ENCODE measurements around the gene SORCS2.

Gene SORCS2

DNA sequence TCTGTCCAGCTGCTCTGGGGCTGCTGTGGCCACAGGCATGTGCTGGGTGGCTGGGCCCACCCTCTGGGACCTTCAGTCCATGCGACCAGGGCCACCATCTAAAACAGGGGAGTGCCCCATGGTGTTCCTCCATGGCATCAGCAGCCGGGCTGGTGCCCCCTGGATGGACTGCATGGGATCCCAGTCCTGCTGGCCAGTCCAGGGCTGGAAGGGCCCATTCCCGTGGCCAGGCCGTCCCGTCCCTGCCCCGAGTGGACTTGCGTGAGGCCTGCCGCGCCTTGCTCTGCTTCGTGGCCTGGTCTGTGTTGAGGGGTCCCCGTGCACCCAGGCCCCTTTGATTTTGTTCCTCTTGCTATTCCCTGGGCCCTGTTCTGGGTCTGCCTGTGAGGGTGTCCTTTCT is 36.4 kb downstream of the SORCS2 start:
- no peaks in the 10 kb centered on the region for H3K36me3 ChIP-seq (ENCODE audit: control insufficient read depth, insufficient read depth, low read length)
- no peak overlapping the region for H3K27ac ChIP-seq (ENCODE audit: low read depth, low read length)
- H3K9ac ChIP-seq (ENCODE audit: low read length): no peak overlapping the region
- H3K9me3 ChIP-seq (ENCODE audit: control insufficient read depth, insufficient read depth, low read depth, low read length): no peaks in the 10 kb centered on the region
- H3K4me3 ChIP-seq (ENCODE audit: low read depth, low read length): no peak overlapping the region
- H3K4me1 ChIP-seq (ENCODE audit: control insufficient read depth, insufficient read depth, low read length): peaks cover 4% of the 10 kb centered on the region; the same call in 1 of the 2 replicates
- H3K27me3 ChIP-seq (ENCODE audit: control insufficient read depth, insufficient read depth, low read length): no peaks in the 10 kb centered on the region

DNA sequence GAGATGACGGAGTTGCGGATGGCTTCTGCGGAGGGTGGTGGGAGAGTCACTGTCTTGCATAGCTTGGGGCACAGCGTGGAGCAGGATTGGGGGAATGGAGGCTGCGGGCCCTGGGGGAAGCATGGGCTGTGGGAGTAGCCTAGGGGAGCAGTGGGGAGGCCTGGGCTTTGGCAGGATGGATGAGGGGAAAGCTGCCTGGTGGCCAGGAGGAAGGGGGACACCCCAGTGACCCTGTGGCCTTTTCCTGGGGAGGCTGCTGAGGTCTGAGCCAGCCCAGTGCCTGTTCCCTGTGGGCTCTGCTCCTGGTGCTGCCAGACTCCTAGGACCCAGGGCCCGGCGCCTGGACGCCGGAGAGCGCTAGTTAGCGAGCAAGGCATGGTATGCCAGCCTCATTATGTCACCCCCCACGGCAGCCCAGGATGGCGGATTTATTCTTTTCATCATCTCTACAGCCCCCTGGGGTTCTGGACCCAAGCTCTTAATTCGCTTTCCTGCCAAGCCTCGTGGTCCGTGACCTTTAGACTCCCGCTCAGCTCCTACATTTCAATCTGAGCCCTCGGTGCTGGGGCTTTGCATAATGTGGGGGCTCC is 39.8 kb downstream of the SORCS2 start:
- H3K9me3 ChIP-seq (ENCODE audit: control insufficient read depth, insufficient read depth, low read depth, low read length): no peaks in the 10 kb centered on the region
- H3K4me1 ChIP-seq (ENCODE audit: control insufficient read depth, insufficient read depth, low read length): no peaks in the 10 kb centered on the region
- no peaks in the 10 kb centered on the region for H3K27me3 ChIP-seq (ENCODE audit: control insufficient read depth, insufficient read depth, low read length)
- H3K4me3 ChIP-seq (ENCODE audit: low read depth, low read length): no peak overlapping the region
- no peak overlapping the region for H3K9ac ChIP-seq (ENCODE audit: low read length)
- H3K27ac ChIP-seq (ENCODE audit: low read depth, low read length): no peak overlapping the region
- H3K36me3 ChIP-seq (ENCODE audit: control insufficient read depth, insufficient read depth, low read length): no peaks in the 10 kb centered on the region

DNA sequence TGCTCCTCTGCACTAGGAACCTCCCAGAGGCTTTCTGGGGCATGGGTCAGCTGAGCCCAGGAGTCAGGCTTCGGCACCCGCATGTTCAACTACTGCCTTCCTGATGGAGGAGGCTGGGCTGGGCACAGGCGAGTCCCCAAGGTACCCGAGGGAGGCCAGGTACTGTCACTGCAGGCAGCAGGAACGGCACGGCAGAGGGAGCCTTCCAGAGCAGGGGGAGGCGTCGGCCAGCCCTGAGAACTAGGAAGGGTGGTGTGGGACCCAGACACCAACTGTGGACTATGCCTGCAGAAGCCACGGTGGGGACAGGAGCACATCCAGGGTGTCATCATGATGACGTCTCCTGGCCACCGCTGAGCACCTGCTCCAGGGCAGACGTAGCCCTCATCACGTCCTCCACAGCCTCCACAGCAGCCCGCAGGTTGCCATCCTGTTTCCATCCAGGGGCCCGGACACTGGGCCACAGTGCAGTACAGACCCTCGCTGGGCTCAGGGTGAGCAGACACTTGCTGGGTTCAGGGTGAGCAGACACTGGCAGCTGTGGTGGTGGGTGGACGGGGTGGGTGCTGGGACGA is 40.8 kb downstream of the SORCS2 start:
- Histone ChIP-seq H3K9ac (ENCODE audit: low read length) (no peak overlapping the region), H3K27me3 (ENCODE audit: control insufficient read depth, insufficient read depth, low read length) (no peaks in the 10 kb centered on the region), H3K4me1 (ENCODE audit: control insufficient read depth, insufficient read depth, low read length) (no peaks in the 10 kb centered on the region), H3K27ac (ENCODE audit: low read depth, low read length) (no peak overlapping the region), H3K4me3 (ENCODE audit: low read depth, low read length) (no peak overlapping the region), H3K36me3 (ENCODE audit: control insufficient read depth, insufficient read depth, low read length) (no peaks in the 10 kb centered on the region), H3K9me3 (ENCODE audit: control insufficient read depth, insufficient read depth, low read depth, low read length) (no peaks in the 10 kb centered on the region)

DNA sequence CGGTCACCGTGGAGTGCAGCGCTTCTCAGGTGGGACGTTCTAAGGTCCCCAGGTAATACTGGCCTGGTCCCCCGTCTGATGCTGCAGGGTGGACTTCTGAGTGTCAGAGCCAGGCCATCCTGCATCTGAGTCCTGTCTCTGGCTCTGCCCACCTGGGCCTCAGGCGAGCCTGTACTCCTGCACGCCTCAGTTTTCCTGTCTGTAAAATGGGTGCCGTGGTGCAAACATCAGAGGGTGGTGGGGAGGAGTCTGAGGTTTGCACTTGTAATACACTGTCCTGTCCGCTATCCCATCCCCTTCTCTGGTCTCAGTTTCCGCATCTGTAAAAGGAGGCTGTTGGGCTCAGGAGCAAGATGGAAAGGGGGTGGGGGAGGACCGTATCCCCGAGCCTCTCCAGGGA is 41.3 kb downstream of the SORCS2 start:
- Histone ChIP-seq H3K9ac (ENCODE audit: low read length) (no peak overlapping the region), H3K9me3 (ENCODE audit: control insufficient read depth, insufficient read depth, low read depth, low read length) (peaks cover 4% of the 10 kb centered on the region), H3K36me3 (ENCODE audit: control insufficient read depth, insufficient read depth, low read length) (no peaks in the 10 kb centered on the region), H3K4me3 (ENCODE audit: low read depth, low read length) (no peak overlapping the region), H3K27ac (ENCODE audit: low read depth, low read length) (no peak overlapping the region), H3K27me3 (ENCODE audit: control insufficient read depth, insufficient read depth, low read length) (no peaks in the 10 kb centered on the region), H3K4me1 (ENCODE audit: control insufficient read depth, insufficient read depth, low read length) (no peaks in the 10 kb centered on the region)

DNA sequence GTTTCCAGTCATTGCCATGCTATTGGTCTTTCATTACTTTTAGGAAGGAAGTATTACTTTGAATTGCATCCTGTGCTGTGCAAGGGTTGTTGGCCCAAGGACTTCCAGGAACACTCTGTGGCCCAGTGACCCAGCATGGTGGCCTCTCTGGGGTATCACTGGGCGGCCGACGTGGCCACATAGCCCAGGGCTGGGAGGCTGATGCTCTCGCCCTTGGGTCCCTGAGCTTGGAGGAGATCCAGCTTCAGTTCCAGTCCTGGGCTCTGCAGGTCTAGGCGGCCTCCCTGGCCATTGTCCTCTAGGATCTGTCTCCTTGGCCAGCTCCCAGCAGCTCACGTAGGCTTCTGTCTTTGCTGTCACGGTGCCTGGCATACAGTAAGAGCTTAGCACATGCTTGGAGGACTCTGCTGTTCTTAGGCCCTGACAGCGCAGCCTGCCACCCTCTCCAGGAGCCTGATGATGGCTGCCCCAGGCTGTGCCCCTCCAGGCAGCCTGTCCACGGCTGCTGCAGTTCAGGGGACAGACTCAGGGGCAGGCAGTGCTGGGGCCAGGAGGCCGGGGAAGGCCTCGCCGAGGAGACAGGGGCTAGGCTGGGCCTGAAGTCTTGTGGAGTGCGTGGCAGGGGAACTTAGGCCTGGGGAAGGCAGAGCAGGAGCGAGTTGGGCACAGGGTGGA is 42.2 kb downstream of the SORCS2 start:
- no peaks in the 10 kb centered on the region for H3K27me3 ChIP-seq (ENCODE audit: control insufficient read depth, insufficient read depth, low read length)
- no peak overlapping the region for H3K4me3 ChIP-seq (ENCODE audit: low read depth, low read length)
- no peak overlapping the region for H3K9ac ChIP-seq (ENCODE audit: low read length)
- H3K27ac ChIP-seq (ENCODE audit: low read depth, low read length): no peak overlapping the region
- H3K4me1 ChIP-seq (ENCODE audit: control insufficient read depth, insufficient read depth, low read length): no peaks in the 10 kb centered on the region
- H3K36me3 ChIP-seq (ENCODE audit: control insufficient read depth, insufficient read depth, low read length): no peaks in the 10 kb centered on the region
- peaks cover 9% of the 10 kb centered on the region for H3K9me3 ChIP-seq (ENCODE audit: control insufficient read depth, insufficient read depth, low read depth, low read length)

DNA sequence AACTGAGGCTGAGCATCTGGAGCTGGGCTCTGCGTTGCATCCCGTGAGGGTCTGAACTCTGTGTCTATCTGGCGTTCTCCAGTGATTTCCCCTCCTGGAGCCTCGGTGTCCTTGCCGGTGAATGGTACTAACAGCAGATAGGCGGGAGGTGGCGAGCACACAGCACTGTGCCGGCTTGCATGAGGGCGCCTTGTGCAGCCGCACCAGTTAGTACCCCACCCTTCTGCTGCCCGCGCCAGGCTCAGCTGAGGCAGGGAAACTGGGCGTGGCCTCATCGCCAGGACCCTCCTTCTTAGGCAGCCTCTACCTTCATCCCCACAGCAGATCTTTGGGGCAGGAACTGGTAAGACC is 42.7 kb downstream of the SORCS2 start:
- H3K9ac ChIP-seq (ENCODE audit: low read length): no peak overlapping the region
- no peaks in the 10 kb centered on the region for H3K27me3 ChIP-seq (ENCODE audit: control insufficient read depth, insufficient read depth, low read length)
- H3K4me3 ChIP-seq (ENCODE audit: low read depth, low read length): no peak overlapping the region
- H3K4me1 ChIP-seq (ENCODE audit: control insufficient read depth, insufficient read depth, low read length): no peaks in the 10 kb centered on the region
- H3K9me3 ChIP-seq (ENCODE audit: control insufficient read depth, insufficient read depth, low read depth, low read length): peaks cover 9% of the 10 kb centered on the region
- H3K36me3 ChIP-seq (ENCODE audit: control insufficient read depth, insufficient read depth, low read length): no peaks in the 10 kb centered on the region
- H3K27ac ChIP-seq (ENCODE audit: low read depth, low read length): no peak overlapping the region

DNA sequence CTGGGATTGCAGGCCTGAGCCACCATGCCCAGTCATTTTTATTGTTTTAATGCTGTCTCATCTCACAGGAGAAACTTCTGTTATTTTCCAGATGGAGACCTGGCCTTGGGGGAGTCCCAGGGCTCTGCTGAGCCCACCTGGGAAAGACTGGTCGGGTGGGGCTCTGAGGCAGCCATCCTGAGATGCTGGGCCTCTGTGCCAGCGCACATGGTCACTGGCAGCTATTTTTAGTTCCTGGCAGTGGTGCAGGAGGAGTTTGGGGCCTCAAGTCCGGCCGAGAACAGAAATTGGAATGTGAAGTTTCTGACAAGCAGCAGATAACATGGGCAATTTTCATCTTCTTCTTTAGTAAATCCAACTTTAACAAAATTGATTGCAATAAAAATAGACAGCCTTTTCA is 44.5 kb downstream of the SORCS2 start:
- H3K4me1 ChIP-seq (ENCODE audit: control insufficient read depth, insufficient read depth, low read length): no peaks in the 10 kb centered on the region
- H3K4me3 ChIP-seq (ENCODE audit: low read depth, low read length): no peak overlapping the region
- H3K27me3 ChIP-seq (ENCODE audit: control insufficient read depth, insufficient read depth, low read length): no peaks in the 10 kb centered on the region
- H3K9ac ChIP-seq (ENCODE audit: low read length): no peak overlapping the region
- no peak overlapping the region for H3K27ac ChIP-seq (ENCODE audit: low read depth, low read length)
- peaks cover 9% of the 10 kb centered on the region for H3K9me3 ChIP-seq (ENCODE audit: control insufficient read depth, insufficient read depth, low read depth, low read length)
- H3K36me3 ChIP-seq (ENCODE audit: control insufficient read depth, insufficient read depth, low read length): no peaks in the 10 kb centered on the region

DNA sequence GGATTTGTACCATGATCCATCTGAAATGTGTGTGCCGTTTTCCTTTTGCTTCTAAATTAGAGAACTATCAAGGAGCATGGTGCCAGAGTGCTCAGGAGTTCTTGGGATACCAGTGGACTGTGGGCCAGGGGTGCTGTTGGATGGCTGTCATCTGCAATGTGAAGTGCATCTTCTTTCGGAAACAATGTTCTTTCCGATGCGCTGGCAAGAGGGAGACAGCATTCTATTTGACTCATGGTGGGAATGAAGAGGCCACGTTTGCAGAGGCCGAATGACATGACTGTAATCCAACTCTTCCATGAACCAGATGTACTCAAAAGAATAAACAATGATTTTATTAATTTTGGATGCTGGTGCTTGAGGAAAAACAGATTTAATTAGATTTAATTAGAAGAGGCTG is 45.5 kb downstream of the SORCS2 start:
- Histone ChIP-seq H3K9me3 (ENCODE audit: control insufficient read depth, insufficient read depth, low read depth, low read length) (peaks cover 9% of the 10 kb centered on the region), H3K27me3 (ENCODE audit: control insufficient read depth, insufficient read depth, low read length) (no peaks in the 10 kb centered on the region), H3K9ac (ENCODE audit: low read length) (no peak overlapping the region), H3K4me3 (ENCODE audit: low read depth, low read length) (no peak overlapping the region), H3K27ac (ENCODE audit: low read depth, low read length) (no peak overlapping the region), H3K4me1 (ENCODE audit: control insufficient read depth, insufficient read depth, low read length) (no peaks in the 10 kb centered on the region), H3K36me3 (ENCODE audit: control insufficient read depth, insufficient read depth, low read length) (no peaks in the 10 kb centered on the region)

DNA sequence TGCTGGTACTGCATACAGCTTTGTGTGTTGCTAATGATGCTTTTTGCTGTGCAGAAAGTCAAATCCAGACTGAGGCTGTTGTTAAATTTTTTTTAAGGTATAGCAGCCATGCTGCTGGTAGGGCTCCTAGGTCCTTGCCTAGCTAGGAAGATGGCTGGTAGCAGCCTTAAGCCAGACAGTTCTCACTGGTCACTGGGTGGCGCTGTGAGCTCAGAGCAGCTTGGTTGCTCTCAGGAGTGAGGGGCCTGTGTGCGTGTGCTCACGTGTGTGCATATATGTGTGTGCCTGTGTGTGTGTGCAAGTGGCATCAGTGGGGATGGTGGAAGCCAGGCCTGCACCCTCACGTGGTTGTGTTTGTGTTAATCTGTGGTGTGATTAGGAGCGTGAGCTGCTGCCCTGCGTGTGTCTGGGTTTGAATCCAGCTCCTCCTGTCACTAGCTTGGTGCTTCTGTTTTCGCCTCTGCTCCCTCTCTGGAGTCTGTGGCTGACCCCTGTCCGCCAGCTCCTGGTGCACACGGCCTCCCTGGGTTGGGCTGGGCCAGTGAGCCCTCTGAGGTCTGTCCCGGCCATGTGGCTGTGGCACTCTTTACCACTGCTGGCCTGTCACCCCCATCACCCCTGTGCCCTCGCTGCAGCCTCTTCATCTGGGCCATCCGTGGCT is 46.1 kb downstream of the SORCS2 start:
- Histone ChIP-seq H3K4me3 (ENCODE audit: low read depth, low read length) (no peak overlapping the region), H3K9ac (ENCODE audit: low read length) (no peak overlapping the region), H3K27ac (ENCODE audit: low read depth, low read length) (no peak overlapping the region), H3K4me1 (ENCODE audit: control insufficient read depth, insufficient read depth, low read length) (no peaks in the 10 kb centered on the region), H3K9me3 (ENCODE audit: control insufficient read depth, insufficient read depth, low read depth, low read length) (peaks cover 9% of the 10 kb centered on the region), H3K36me3 (ENCODE audit: control insufficient read depth, insufficient read depth, low read length) (no peaks in the 10 kb centered on the region), H3K27me3 (ENCODE audit: control insufficient read depth, insufficient read depth, low read length) (no peaks in the 10 kb centered on the region)

DNA sequence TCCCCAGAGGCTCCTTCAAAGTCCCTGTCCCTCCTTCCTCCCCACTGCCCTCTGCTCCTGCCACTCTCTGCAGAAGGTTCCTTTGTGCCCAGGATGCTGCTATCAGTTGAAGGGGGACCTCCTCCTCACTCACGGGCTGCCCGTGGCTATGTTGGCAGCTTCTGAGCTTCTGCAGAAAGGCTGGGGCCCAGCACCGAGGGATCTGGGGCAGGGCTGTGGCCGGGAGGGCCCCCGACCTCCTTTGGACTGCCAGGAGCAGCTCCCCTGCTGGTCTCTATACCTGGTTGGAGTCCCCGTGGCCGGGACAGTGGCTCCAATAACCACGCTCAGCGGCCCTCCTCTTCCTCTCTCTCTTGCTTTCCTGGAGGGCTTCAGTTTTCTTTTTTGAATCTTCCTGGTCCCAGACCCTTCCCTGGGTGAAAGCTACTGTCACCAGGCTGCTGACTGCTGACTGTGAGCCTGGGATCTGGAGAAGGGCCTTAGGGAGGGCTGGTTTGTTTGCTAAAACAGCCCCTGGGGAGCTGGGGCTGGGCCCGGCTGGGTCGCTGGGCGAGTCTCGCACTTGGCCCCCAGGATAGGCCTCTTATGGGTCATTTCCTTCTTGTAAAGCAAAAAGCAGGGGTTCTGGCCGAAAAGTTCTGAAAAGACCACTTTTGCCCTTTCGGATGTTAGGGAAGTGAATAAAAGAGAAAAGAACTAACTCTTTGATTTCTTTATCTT is 46.9 kb downstream of the SORCS2 start:
- H3K27me3 ChIP-seq (ENCODE audit: control insufficient read depth, insufficient read depth, low read length): no peaks in the 10 kb centered on the region
- H3K9me3 ChIP-seq (ENCODE audit: control insufficient read depth, insufficient read depth, low read depth, low read length): peaks cover 9% of the 10 kb centered on the region
- H3K9ac ChIP-seq (ENCODE audit: low read length): no peak overlapping the region
- H3K27ac ChIP-seq (ENCODE audit: low read depth, low read length): no peak overlapping the region
- H3K36me3 ChIP-seq (ENCODE audit: control insufficient read depth, insufficient read depth, low read length): no peaks in the 10 kb centered on the region
- H3K4me3 ChIP-seq (ENCODE audit: low read depth, low read length): no peak overlapping the region
- no peaks in the 10 kb centered on the region for H3K4me1 ChIP-seq (ENCODE audit: control insufficient read depth, insufficient read depth, low read length)

DNA sequence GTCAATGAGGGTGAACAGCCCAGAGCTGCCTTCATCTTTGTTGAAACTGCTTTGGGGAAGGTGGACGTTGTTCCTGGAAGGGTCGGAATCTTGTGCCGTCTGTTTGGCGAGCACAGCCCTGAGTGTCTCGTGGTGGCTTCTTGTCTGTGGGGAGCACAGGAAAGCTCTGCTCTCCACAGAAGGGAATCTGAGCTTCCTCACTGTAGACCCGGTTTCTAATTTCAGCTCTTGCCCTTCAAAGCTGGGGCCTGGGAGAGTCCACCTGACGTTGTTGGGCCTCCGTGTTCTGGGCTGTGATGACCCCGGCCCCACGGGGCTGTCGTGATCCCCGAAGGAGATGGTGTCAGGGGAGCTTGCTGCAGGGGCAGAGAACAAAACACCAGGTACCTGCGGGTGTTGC is 47.5 kb downstream of the SORCS2 start:
- Histone ChIP-seq H3K9ac (ENCODE audit: low read length) (no peak overlapping the region), H3K27ac (ENCODE audit: low read depth, low read length) (no peak overlapping the region), H3K9me3 (ENCODE audit: control insufficient read depth, insufficient read depth, low read depth, low read length) (peaks cover 9% of the 10 kb centered on the region)

More for the DNA sequence above, 47.5 kb downstream of the SORCS2 start:
- Histone ChIP-seq H3K36me3 (ENCODE audit: control insufficient read depth, insufficient read depth, low read length) (no peaks in the 10 kb centered on the region), H3K4me3 (ENCODE audit: low read depth, low read length) (no peak overlapping the region), H3K27me3 (ENCODE audit: control insufficient read depth, insufficient read depth, low read length) (no peaks in the 10 kb centered on the region), H3K4me1 (ENCODE audit: control insufficient read depth, insufficient read depth, low read length) (no peaks in the 10 kb centered on the region)
